ENCODE data around the gene NCOA6.

The NCOA6 gene

GRCh38 chr20:34706912-34707784 is 118.3 kb downstream of the NCOA6 start:
- peaks cover 36% of the 10 kb centered on the region for H3K4me1 ChIP-seq (ENCODE audit: control insufficient read depth, low read length)
- no peak overlapping the region for H3K4me2 ChIP-seq (ENCODE audit: low read length)
- no peak for TF ChIP-seq EZH2phosphoT487 (IDR thresholded peaks at IDR 0.05; ENCODE audit: borderline replicate concordance, low read length)
- no peak for TF ChIP-seq CTCF (IDR thresholded peaks at IDR 0.05; ENCODE audit: low read depth, low read length, poor library complexity, severe bottlenecking)
- H3F3A ChIP-seq (ENCODE audit: control insufficient read depth, insufficient read depth) = peaks cover 14% of the 10 kb centered on the region
- no peaks in the 10 kb centered on the region for H3K9me3 ChIP-seq (ENCODE audit: control insufficient read depth, insufficient read depth, low read length)
- H3K27ac ChIP-seq (ENCODE audit: low read depth, low read length) = no peak overlapping the region
- no peaks in the 10 kb centered on the region for H4K20me1 ChIP-seq (ENCODE audit: control insufficient read depth, insufficient read depth, low read depth, low read length)
- H3K9me2 ChIP-seq (replicated peaks; ENCODE audit: control insufficient read depth, low read length) = no peaks in the 10 kb centered on the region
- no peaks in the 10 kb centered on the region for H3K36me3 ChIP-seq (ENCODE audit: control insufficient read depth, low read length)
- peaks cover 7% of the 10 kb centered on the region for H3K27me3 ChIP-seq (ENCODE audit: control insufficient read depth, low read length)
- no peak overlapping the region for H3K4me3 ChIP-seq (ENCODE audit: low read length)
- H3K79me2 ChIP-seq (ENCODE audit: control insufficient read depth, low read length) = no peaks in the 10 kb centered on the region

- Histone ChIP-seq H3F3A (ENCODE audit: control insufficient read depth, insufficient read depth) (peaks cover 14% of the 10 kb centered on the region), H3K27ac (ENCODE audit: low read depth, low read length) (no peak overlapping the region), H3K4me3 (ENCODE audit: low read length) (no peak overlapping the region), H3K9me3 (ENCODE audit: control insufficient read depth, insufficient read depth, low read length) (no peaks in the 10 kb centered on the region), H4K20me1 (ENCODE audit: control insufficient read depth, insufficient read depth, low read depth, low read length) (no peaks in the 10 kb centered on the region), H3K9me2 (replicated peaks; ENCODE audit: control insufficient read depth, low read length) (no peaks in the 10 kb centered on the region), H3K4me2 (ENCODE audit: low read length) (no peak overlapping the region), H3K27me3 (ENCODE audit: control insufficient read depth, low read length) (peaks cover 12% of the 10 kb centered on the region), H3K4me1 (ENCODE audit: control insufficient read depth, low read length) (peaks cover 36% of the 10 kb centered on the region), H3K79me2 (ENCODE audit: control insufficient read depth, low read length) (no peaks in the 10 kb centered on the region), H3K36me3 (ENCODE audit: control insufficient read depth, low read length) (no peaks in the 10 kb centered on the region)
- TF ChIP-seq CTCF (IDR thresholded peaks at IDR 0.05; ENCODE audit: low read depth, low read length, poor library complexity, severe bottlenecking) (no peak), EZH2phosphoT487 (IDR thresholded peaks at IDR 0.05; ENCODE audit: borderline replicate concordance, low read length) (no peak)
Measured at GRCh38 chr20:34706302-34706875, 119.1 kb downstream of the NCOA6 start.

DNA sequence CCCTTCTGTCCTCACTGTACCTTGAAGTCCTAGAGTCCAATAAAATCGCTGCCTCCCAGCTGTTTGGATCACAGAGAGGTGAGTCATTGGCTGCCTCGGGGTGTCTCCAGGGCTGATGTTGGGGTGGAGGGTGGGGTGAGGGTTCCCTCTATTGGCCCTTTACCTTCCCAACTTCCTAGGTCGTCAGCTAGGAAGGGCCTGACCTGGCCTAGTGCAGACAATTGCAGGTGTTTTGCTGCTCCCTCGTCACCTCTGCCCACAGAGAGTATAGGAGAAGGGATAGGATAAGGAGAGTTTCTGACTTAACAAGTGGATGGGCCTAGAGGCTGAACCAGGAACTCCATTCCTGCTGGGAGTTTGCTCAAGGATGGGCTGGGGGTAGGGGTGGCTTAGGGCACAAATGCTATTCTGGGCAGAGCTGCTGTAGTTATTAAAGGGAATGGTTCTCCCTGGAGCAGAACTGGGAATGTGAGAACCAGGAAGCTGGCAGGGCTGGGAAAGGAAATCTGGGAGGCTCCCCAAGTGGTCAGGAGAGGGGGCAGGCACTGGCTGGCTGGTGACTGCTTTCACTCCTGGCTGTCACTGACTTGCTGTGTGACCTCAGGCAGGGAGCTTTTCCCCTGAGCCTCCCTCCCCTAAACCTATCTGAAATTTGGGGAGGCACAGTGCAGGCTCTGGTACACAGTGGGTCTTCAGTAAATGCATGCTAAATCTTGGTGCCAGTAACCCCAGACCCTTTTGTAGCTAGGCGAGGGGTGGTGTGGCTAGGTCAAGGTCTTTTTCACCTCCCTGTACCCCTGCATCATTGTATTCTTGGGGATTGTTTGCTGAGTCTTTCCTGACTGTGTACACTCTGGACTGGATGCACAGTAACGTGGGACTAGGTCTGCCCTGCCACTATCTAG is 119.8 kb downstream of the NCOA6 start:
- H3K9me2 ChIP-seq (replicated peaks; ENCODE audit: control insufficient read depth, low read length) = no peaks in the 10 kb centered on the region
- no peaks in the 10 kb centered on the region for H3K36me3 ChIP-seq (ENCODE audit: control insufficient read depth, low read length)
- no peaks in the 10 kb centered on the region for H4K20me1 ChIP-seq (ENCODE audit: control insufficient read depth, insufficient read depth, low read depth, low read length)
- peak overlapping the region; percentile 85; the same call in 1 of the 2 replicates for H3K4me3 ChIP-seq (ENCODE audit: low read length)
- H3K79me2 ChIP-seq (ENCODE audit: control insufficient read depth, low read length) = no peaks in the 10 kb centered on the region
- peaks cover 12% of the 10 kb centered on the region for H3K27me3 ChIP-seq (ENCODE audit: control insufficient read depth, low read length)
- peak overlapping the region; percentile 97 for H3K4me2 ChIP-seq (ENCODE audit: low read length)
- TF ChIP-seq EZH2phosphoT487 (IDR thresholded peaks at IDR 0.05; ENCODE audit: borderline replicate concordance, low read length) (no peak), CTCF (IDR thresholded peaks at IDR 0.05; ENCODE audit: low read depth, low read length, poor library complexity, severe bottlenecking) (peak; percentile 20)
- peaks cover 35% of the 10 kb centered on the region for H3K4me1 ChIP-seq (ENCODE audit: control insufficient read depth, low read length)
- no peaks in the 10 kb centered on the region for H3K9me3 ChIP-seq (ENCODE audit: control insufficient read depth, insufficient read depth, low read length)
- peak overlapping the region; percentile 7; the same call in 1 of the 2 replicates for H3K27ac ChIP-seq (ENCODE audit: low read depth, low read length)
- peaks cover 14% of the 10 kb centered on the region for H3F3A ChIP-seq (ENCODE audit: control insufficient read depth, insufficient read depth)

Data from DOHH2 (cell line).